HG03378 (cell line): ENCODE measurements around the gene SMIM35.
"Not testable (repeated sequence)": the region's sequence is repeated elsewhere in the genome, so short reads cannot be mapped to it uniquely, and the experiment has no call there.

ENCODE experiments used
- ATAC-seq: cut with Tn5 transposase; IDR thresholded peaks from one replicate; pipeline ENCODE4 v1.9.1; 2021; ENCODE audit warnings: mild to moderate bottlenecking, moderate library complexity; ENCODE audit not compliant: unreplicated experiment

SMIM35 gene

GRCh38 chr11:118082880-118083552 is 3.7 kb downstream of the SMIM35 start:
- ATAC-seq = no peak

- no peak for ATAC-seq
These were observed 5.4 kb downstream of the SMIM35 start for GRCh38 chr11:118081241-118081958.

GRCh38 chr11:118080296-118080695 is 6.5 kb downstream of the SMIM35 start:
- no peak for ATAC-seq

- ATAC-seq = no peak
These were observed 7.3 kb downstream of the SMIM35 start for GRCh38 chr11:118079491-118079890.

GRCh38 chr11:118078911-118079411 is 7.8 kb downstream of the SMIM35 start:
- no peak for ATAC-seq

GRCh38 chr11:118076754-118077281 is 9.9 kb downstream of the SMIM35 start, which contains the start of gene TMPRSS4:
Gene TMPRSS4 (plus strand): TSS chr11:118077078. CDS start chr11:118077303, 225 bp downstream.
- no peak for ATAC-seq

GRCh38 chr11:118074785-118075184 is 12.0 kb downstream of the SMIM35 start:
- no peak for ATAC-seq

GRCh38 chr11:118074091-118074685 is 12.6 kb downstream of the SMIM35 start:
- no peak for ATAC-seq

- ATAC-seq = no peak
These were observed 13.2 kb downstream of the SMIM35 start for GRCh38 chr11:118073554-118073953.

- ATAC-seq = no peak
These were observed 15.2 kb downstream of the SMIM35 start for GRCh38 chr11:118071416-118072030.

GRCh38 chr11:118068945-118069612 is 17.7 kb downstream of the SMIM35 start:
- ATAC-seq = no peak

- ATAC-seq = no peak
These were observed 18.4 kb downstream of the SMIM35 start for GRCh38 chr11:118068206-118068944.

- ATAC-seq = no peak
These were observed 19.8 kb downstream of the SMIM35 start for GRCh38 chr11:118067006-118067405.

- no peak for ATAC-seq
These were observed 21.4 kb downstream of the SMIM35 start for GRCh38 chr11:118065384-118065783.

- ATAC-seq = no peak
These were observed 21.8 kb downstream of the SMIM35 start for GRCh38 chr11:118064956-118065355.

- ATAC-seq = not testable (repeated sequence)
These were observed 24.1 kb downstream of the SMIM35 start for GRCh38 chr11:118062631-118063030.

- not testable (repeated sequence) for ATAC-seq
These were observed 24.6 kb downstream of the SMIM35 start for GRCh38 chr11:118062181-118062580.

GRCh38 chr11:118061586-118062125 is 25.1 kb downstream of the SMIM35 start:
- ATAC-seq = no peak

GRCh38 chr11:118060869-118061268 is 25.9 kb downstream of the SMIM35 start:
- no peak for ATAC-seq
